Muscle layer of duodenum (tissue), 2 donors: Measurements from ENCODE around the gene COQ2.
"Not testable (repeated sequence)": the region's sequence is repeated elsewhere in the genome, so short reads cannot be mapped to it uniquely, and the experiment has no call there.

Experiments used
- H3K27ac ChIP-seq: one replicate; pipeline ENCODE4 v1.7.0; 2013; ENCODE audit warnings: mild to moderate bottlenecking, low read length
- H3K27me3 ChIP-seq: one replicate; pipeline ENCODE4 v1.7.0; 2013; ENCODE audit warnings: low read depth, mild to moderate bottlenecking, control low read depth, low read length
- H3K36me3 ChIP-seq, 2 donors: one replicate each; pipeline ENCODE4 v1.7.0; 2013; ENCODE audit warnings: low read length in 2 of 2, control low read depth in 1 of 2, mild to moderate bottlenecking in 1 of 2; ENCODE audit not compliant: insufficient read depth in 2 of 2, control insufficient read depth in 1 of 2
- H3K4me1 ChIP-seq, 2 donors: one replicate each; pipeline ENCODE4 v1.7.0; 2013; ENCODE audit warnings: low read length in 2 of 2, mild to moderate bottlenecking in 2 of 2, control low read depth in 1 of 2, moderate library complexity in 1 of 2; ENCODE audit not compliant: insufficient read depth in 2 of 2, control insufficient read depth in 1 of 2
- H3K4me3 ChIP-seq, 2 donors: one replicate each; pipeline ENCODE4 v1.7.0; 2013; ENCODE audit warnings: low read length in 2 of 2, low read depth in 1 of 2, mild to moderate bottlenecking in 1 of 2
- H3K9me3 ChIP-seq, 2 donors: one replicate each; pipeline ENCODE4 v1.7.0; 2013; ENCODE audit warnings: low read length in 2 of 2, control low read depth in 1 of 2, mild to moderate bottlenecking in 1 of 2; ENCODE audit not compliant: control insufficient read depth in 1 of 2
- donor health status: healthy.

COQ2 gene

DNA sequence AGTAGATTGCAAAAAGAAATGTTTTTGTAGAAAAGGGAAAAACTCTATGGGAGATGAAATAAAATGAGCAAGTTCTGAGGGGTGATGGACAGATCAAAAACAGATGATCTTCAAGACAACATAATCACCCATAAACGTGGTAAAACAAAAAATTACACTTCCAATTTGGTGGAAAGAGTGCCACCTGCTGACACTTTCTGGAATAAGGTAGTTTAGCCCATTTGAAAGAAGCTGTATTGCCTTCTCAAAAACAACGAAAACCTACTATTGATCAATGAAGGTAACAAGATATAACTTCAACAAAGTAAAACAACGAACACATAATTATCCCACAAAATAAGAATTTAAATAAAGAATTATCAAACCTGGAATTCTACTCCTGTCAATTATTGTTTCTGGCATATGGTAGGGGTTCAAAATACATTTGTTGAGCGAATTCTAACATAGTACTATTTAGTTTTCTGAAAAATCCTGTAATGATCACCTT lies 2.5 kb downstream of the COQ2 start:
- H3K27ac ChIP-seq, result no peak overlapping the region
- no peaks in the 10 kb centered on the region for H3K27me3 ChIP-seq
- H3K4me1 ChIP-seq, result peaks cover 0 to 9% of the 10 kb centered on the region in 2 donors
- H3K4me3 ChIP-seq, result no peak overlapping the region
- H3K9me3 ChIP-seq, result no peaks in the 10 kb centered on the region
- peaks cover 0 to 2% of the 10 kb centered on the region in 2 donors for H3K36me3 ChIP-seq

DNA sequence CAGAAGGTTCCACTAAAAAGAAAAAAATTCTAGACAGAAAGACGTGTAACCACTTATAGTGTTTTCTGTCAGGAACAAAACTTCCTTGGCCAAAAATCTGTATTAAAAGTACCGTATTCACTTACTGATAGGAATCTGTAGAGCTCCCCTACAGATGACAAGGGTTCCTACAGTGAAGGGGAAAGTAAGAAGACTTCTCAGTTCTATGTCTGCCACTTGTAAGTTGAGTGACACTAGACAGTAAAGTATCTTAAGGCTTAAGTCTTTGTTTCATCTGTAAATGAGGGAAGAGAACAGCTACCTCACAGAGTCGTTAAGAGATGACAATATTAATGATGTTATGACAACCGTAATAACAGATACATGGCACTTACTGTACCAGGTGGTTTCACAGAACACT lies 3.3 kb downstream of the COQ2 start:
- Histone ChIP-seq H3K4me3 (no peak overlapping the region), H3K9me3 (no peaks in the 10 kb centered on the region), H3K36me3 (peaks cover 0 to 3% of the 10 kb centered on the region in 2 donors), H3K27me3 (no peaks in the 10 kb centered on the region), H3K27ac (no peak overlapping the region), H3K4me1 (peaks cover 0 to 9% of the 10 kb centered on the region in 2 donors)

- H3K9me3 ChIP-seq, result no peaks in the 10 kb centered on the region
- no peaks in the 10 kb centered on the region for H3K27me3 ChIP-seq
- H3K4me1 ChIP-seq, result no peaks in the 10 kb centered on the region
- no peak overlapping the region for H3K4me3 ChIP-seq
- H3K36me3 ChIP-seq, result peaks cover 2 to 3% of the 10 kb centered on the region in 2 donors
- no peak overlapping the region for H3K27ac ChIP-seq
These were observed 8.1 kb downstream of the COQ2 start for GRCh38 chr4:83276299-83277040.

GRCh38 chr4:83273926-83274325 lies 10.7 kb downstream of the COQ2 start:
- not testable (repeated sequence) for H3K4me3 ChIP-seq, H3K9me3 ChIP-seq, H3K4me1 ChIP-seq, H3K36me3 ChIP-seq, H3K27ac ChIP-seq, H3K27me3 ChIP-seq

DNA sequence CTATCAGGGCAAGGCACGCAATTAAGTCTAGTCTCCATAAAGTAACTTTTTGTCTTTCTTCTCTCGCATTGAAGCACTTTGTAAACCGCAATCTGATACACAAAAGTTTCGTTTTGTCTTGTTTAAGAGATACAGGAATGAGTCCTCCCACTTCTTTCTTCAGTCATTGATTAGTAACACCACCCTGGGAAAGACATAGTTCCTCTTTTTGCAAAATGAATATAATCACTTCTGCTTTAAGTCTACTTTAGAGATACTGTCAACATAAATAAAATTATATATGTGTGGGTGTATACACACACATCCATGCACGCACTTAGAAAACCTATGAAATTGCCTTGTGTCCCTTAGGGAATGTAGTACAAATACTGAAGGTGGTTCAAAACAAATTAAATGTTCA lies 11.7 kb downstream of the COQ2 start:
- peaks cover 9 to 14% of the 10 kb centered on the region in 2 donors for H3K36me3 ChIP-seq
- no peaks in the 10 kb centered on the region for H3K9me3 ChIP-seq
- H3K27ac ChIP-seq, result no peak overlapping the region
- no peaks in the 10 kb centered on the region for H3K4me1 ChIP-seq
- H3K27me3 ChIP-seq, result no peaks in the 10 kb centered on the region
- H3K4me3 ChIP-seq, result no peak overlapping the region

DNA sequence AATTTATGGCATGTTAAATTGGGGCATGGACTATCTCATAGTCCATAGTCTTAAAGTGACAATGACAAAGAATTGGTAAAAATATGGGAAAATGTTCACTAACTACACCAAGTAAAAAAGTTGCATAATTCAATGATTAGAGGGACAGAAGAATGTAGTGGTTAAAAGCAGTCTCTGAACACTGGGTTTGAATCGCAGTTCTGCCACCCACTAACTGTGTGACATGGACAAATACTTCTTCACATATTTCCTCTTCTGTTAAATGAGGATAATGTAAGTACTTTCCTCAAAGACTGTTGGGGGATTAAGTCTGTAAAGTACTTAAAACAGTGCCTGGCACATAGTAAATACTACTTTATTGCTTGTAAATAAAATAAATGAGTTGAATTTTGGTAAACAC lies 15.3 kb downstream of the COQ2 start:
- Histone ChIP-seq H3K36me3 (peaks cover 9 to 16% of the 10 kb centered on the region in 2 donors), H3K27ac (no peak overlapping the region), H3K9me3 (no peaks in the 10 kb centered on the region), H3K4me1 (no peaks in the 10 kb centered on the region), H3K4me3 (no peak overlapping the region), H3K27me3 (no peaks in the 10 kb centered on the region)

GRCh38 chr4:83268491-83268890 lies 16.1 kb downstream of the COQ2 start:
- peaks cover 12 to 16% of the 10 kb centered on the region in 2 donors for H3K36me3 ChIP-seq
- no peaks in the 10 kb centered on the region for H3K4me1 ChIP-seq
- no peak overlapping the region for H3K27ac ChIP-seq
- no peak overlapping the region for H3K4me3 ChIP-seq
- no peaks in the 10 kb centered on the region for H3K27me3 ChIP-seq
- no peaks in the 10 kb centered on the region for H3K9me3 ChIP-seq

DNA sequence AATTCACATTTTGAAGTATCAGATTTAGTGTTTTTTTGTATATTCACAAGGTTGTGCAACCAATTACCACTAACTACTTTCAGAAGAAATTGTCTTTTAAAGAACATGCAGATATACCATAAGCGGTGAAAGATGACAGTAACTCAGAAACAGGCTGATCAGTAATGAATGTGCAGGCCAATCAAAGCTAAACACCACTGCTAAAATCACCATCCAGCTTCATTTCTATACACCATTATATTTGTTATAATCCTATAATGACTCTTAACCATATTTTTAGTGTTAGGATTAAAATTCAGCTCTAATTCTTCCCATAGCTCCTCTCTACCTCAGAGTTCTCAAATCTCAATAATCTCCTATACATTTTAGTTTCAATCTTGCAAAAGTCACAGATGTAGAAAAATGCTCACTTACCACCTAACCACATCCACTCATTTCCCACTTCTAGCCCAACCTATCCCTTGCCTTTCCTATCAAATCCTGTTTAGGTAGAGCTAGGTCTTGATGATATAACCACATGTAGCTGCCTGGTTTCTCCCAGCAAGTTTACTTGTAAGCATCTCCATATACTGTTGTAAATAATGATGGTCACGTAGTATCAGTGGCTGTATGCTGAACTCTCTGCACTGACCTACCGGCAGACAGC lies 16.6 kb downstream of the COQ2 start:
- peaks cover 12 to 16% of the 10 kb centered on the region in 2 donors for H3K36me3 ChIP-seq
- no peaks in the 10 kb centered on the region for H3K27me3 ChIP-seq
- H3K9me3 ChIP-seq, result no peaks in the 10 kb centered on the region
- no peak overlapping the region for H3K27ac ChIP-seq
- H3K4me3 ChIP-seq, result no peak overlapping the region
- H3K4me1 ChIP-seq, result no peaks in the 10 kb centered on the region

GRCh38 chr4:83267121-83267829 lies 17.3 kb downstream of the COQ2 start:
- Histone ChIP-seq H3K4me1 (no peaks in the 10 kb centered on the region), H3K9me3 (no peaks in the 10 kb centered on the region), H3K27ac (no peak overlapping the region), H3K27me3 (no peaks in the 10 kb centered on the region), H3K36me3 (peaks cover 12 to 16% of the 10 kb centered on the region in 2 donors), H3K4me3 (no peak overlapping the region)

GRCh38 chr4:83266689-83267088 lies 17.9 kb downstream of the COQ2 start:
- H3K27me3 ChIP-seq, result no peaks in the 10 kb centered on the region
- no peak overlapping the region for H3K27ac ChIP-seq
- H3K9me3 ChIP-seq, result no peaks in the 10 kb centered on the region
- no peaks in the 10 kb centered on the region for H3K4me1 ChIP-seq
- H3K4me3 ChIP-seq, result no peak overlapping the region
- H3K36me3 ChIP-seq, result peaks cover 12 to 16% of the 10 kb centered on the region in 2 donors

GRCh38 chr4:83263106-83263505 lies 21.5 kb downstream of the COQ2 start:
- no peaks in the 10 kb centered on the region for H3K4me1 ChIP-seq
- no peak overlapping the region for H3K4me3 ChIP-seq
- H3K27ac ChIP-seq, result no peak overlapping the region
- no peaks in the 10 kb centered on the region for H3K27me3 ChIP-seq
- peaks cover 3 to 6% of the 10 kb centered on the region in 2 donors for H3K36me3 ChIP-seq
- no peaks in the 10 kb centered on the region for H3K9me3 ChIP-seq
